Smooth muscle cell (in vitro differentiated cells): ENCODE results near the gene SENP5. TPM values are rescaled to one million over a fixed set of nuclear protein-coding genes. Genes with fewer than 3 reads are reported as not detected.

Experiments
- DNase-seq: peaks from one replicate; lab custom pipeline; 2025; ENCODE audit not compliant: unreplicated experiment; lab: John Stamatoyannopoulos, UW
- H2AFZ ChIP-seq: fragments of 200-600 bp; sonication (generic); 2 replicates; pipeline ENCODE4 v1.6.0; 2016; ENCODE audit warnings: antibody characterized with exemption, low read depth, mild to moderate bottlenecking
- H3F3A ChIP-seq: fragments of 200-600 bp; sonication (generic); 2 replicates; pipeline ENCODE4 v1.6.0; 2017; ENCODE audit warnings: antibody characterized with exemption, low read depth
- H3K27ac ChIP-seq: fragments of 200-600 bp; sonication (generic); 2 replicates; pipeline ENCODE4 v1.5.1; 2016; ENCODE audit warnings: low read depth, mild to moderate bottlenecking
- H3K27me3 ChIP-seq: fragments of 200-600 bp; sonication (generic); 2 replicates; pipeline ENCODE4 v1.6.1; 2016; ENCODE audit warnings: low read depth, mild to moderate bottlenecking
- H3K36me3 ChIP-seq: fragments of 200-600 bp; sonication (generic); 2 replicates; pipeline ENCODE4 v1.5.1; 2016; ENCODE audit warnings: low read depth
- H3K4me1 ChIP-seq: fragments of 200-600 bp; sonication (generic); 2 replicates; pipeline ENCODE4 v1.5.1; 2016; ENCODE audit warnings: low read depth
- H3K4me2 ChIP-seq: fragments of 200-600 bp; sonication (generic); 2 replicates; pipeline ENCODE4 v1.6.0; 2016; ENCODE audit warnings: mild to moderate bottlenecking
- H3K4me3 ChIP-seq: fragments of 200-600 bp; sonication (generic); 2 replicates; pipeline ENCODE4 v1.5.1; 2016; ENCODE audit warnings: mild to moderate bottlenecking
- H3K79me2 ChIP-seq: fragments of 200-600 bp; sonication (generic); 2 replicates; pipeline ENCODE4 v1.6.0; 2016; ENCODE audit warnings: low read depth, mild to moderate bottlenecking
- H3K9ac ChIP-seq: fragments of 200-600 bp; sonication (generic); 2 replicates; pipeline ENCODE4 v1.6.0; 2016; ENCODE audit warnings: low read depth
- H3K9me3 ChIP-seq: fragments of 200-600 bp; sonication (generic); replicated peaks from 2 replicates; pipeline ENCODE4 v1.5.1; 2016; ENCODE audit warnings: low read depth
- H4K20me1 ChIP-seq: fragments of 200-600 bp; sonication (generic); 2 replicates; pipeline ENCODE4 v1.6.0; 2016; ENCODE audit warnings: low read depth
- CTCF ChIP-seq: fragments of 200-600 bp; sonication (generic); IDR thresholded peaks from 2 replicates; pipeline ENCODE4 v1.5.1; 2017; ENCODE audit warnings: borderline replicate concordance, mild to moderate bottlenecking, antibody characterized with exemption; ENCODE audit not compliant: insufficient read depth, poor library complexity, severe bottlenecking
- WGBS: methylation state at CpG from one replicate; pipeline ENCODE4 v1.1.7; 2016; ENCODE audit warnings: low lambda C conversion rate; 5-methylcytosine and 5-hydroxymethylcytosine counted together
- polyA plus RNA-seq: library from polyadenylated mRNA; unstranded; fragments of >200 nt; fragmentation: Nextera tagmentation; extraction: Ambion mirVana; gene quantifications from 2 replicates; pipeline ENCODE4 v1.2.1, GENCODE V29; 2016
- total RNA-seq: library from RNA; depleted of rRNA; stranded (reverse); fragments of >200 nt; gene quantifications from 2 replicates; pipeline ENCODE4 v1.2.3, GENCODE V29; 2014

The SENP5 gene
- total and polyA plus RNA-seq, 2 experiments from 2014 or later: 18.6 to 35.0 TPM

GRCh38 chr3:196938124-196938523 lies 70.4 kb downstream of the SENP5 start:
- no peak overlapping the region for H3K4me3 ChIP-seq
- no peak for DNase-seq
- peaks cover 45% of the 10 kb centered on the region for H3K79me2 ChIP-seq
- no peaks in the 10 kb centered on the region for H3K9me3 ChIP-seq
- 62% methylated on average over 2 of the region's 2 CpGs for WGBS
- H3K4me1 ChIP-seq: no peaks in the 10 kb centered on the region
- no peaks in the 10 kb centered on the region for H3K27me3 ChIP-seq
- H3K4me2 ChIP-seq: no peak overlapping the region
- peak overlapping the region; percentile 33 for H3K27ac ChIP-seq
- no peak for TF ChIP-seq CTCF
- H3K9ac ChIP-seq: no peak overlapping the region
- peaks cover 4% of the 10 kb centered on the region for H4K20me1 ChIP-seq
- H3F3A ChIP-seq: peaks cover 26% of the 10 kb centered on the region
- H2AFZ ChIP-seq: no peak overlapping the region
- peaks cover 27% of the 10 kb centered on the region for H3K36me3 ChIP-seq

- Histone ChIP-seq H3K4me1 (peaks cover 3% of the 10 kb centered on the region), H3K27ac (no peak overlapping the region), H3K9me3 (no peaks in the 10 kb centered on the region), H3K79me2 (peaks cover 50% of the 10 kb centered on the region), H3K4me2 (no peak overlapping the region), H2AFZ (no peak overlapping the region), H3F3A (peaks cover 26% of the 10 kb centered on the region), H3K9ac (no peak overlapping the region), H3K4me3 (no peak overlapping the region), H3K27me3 (no peaks in the 10 kb centered on the region), H4K20me1 (peaks cover 4% of the 10 kb centered on the region), H3K36me3 (peaks cover 27% of the 10 kb centered on the region)
- no peak for DNase-seq
- TF ChIP-seq CTCF: no peak
- 97% methylated on average over 5 of the region's 5 CpGs for WGBS
These were observed 70.9 kb downstream of the SENP5 start for GRCh38 chr3:196938576-196938975.

GRCh38 chr3:196941729-196942225 lies 74.1 kb downstream of the SENP5 start:
- TF ChIP-seq CTCF: no peak
- Histone ChIP-seq H3K9ac (peak overlapping the region; percentile 90), H3K9me3 (no peaks in the 10 kb centered on the region), H3K27ac (peak overlapping the region; percentile 91), H3F3A (peaks cover 11% of the 10 kb centered on the region), H4K20me1 (peaks cover 4% of the 10 kb centered on the region), H2AFZ (peak overlapping the region; percentile 4), H3K36me3 (peaks cover 13% of the 10 kb centered on the region), H3K4me2 (peak overlapping the region; percentile 92), H3K79me2 (peaks cover 53% of the 10 kb centered on the region), H3K4me3 (peak overlapping the region; percentile 72), H3K27me3 (no peaks in the 10 kb centered on the region), H3K4me1 (peaks cover 6% of the 10 kb centered on the region)
- DNase-seq: peak; percentile 51
- 2% methylated on average over 31 of the region's 31 CpGs for WGBS
